Kidney (tissue), 14 donors: ENCODE results near the gene NT5DC1. TPM values are rescaled to one million over a fixed set of nuclear protein-coding genes. Genes with fewer than 3 reads are reported as not detected.

Source experiments
- DNase-seq, 5 donors: peaks; one replicate each; pipeline ENCODE4 v3.0.0-alpha.2; 2013 to 2020
- FAIRE-seq: peaks from 2 replicates; lab custom pipeline; 2012; peaks lifted over from hg19 to GRCh38; lab: Jason Lieb, UNC
- H3K27ac ChIP-seq, 2 donors: one replicate each; pipeline ENCODE4 v1.7.0; 2013; ENCODE audit warnings: low read depth in 2 of 2, low read length in 2 of 2, inconsistent platforms in 1 of 2
- H3K27me3 ChIP-seq: one replicate; pipeline ENCODE4 v1.7.1; 2013; ENCODE audit warnings: low read length, inconsistent platforms; ENCODE audit not compliant: control insufficient read depth, insufficient read depth
- H3K36me3 ChIP-seq, 3 donors: one replicate each; pipeline versions ENCODE4 v1.7.0 to v1.7.1; 2013; ENCODE audit warnings: low read length in 3 of 3, control low read depth in 1 of 3, inconsistent platforms in 1 of 3; ENCODE audit not compliant: insufficient read depth in 3 of 3, control insufficient read depth in 2 of 3
- H3K4me1 ChIP-seq, 3 donors: one replicate each; pipeline versions ENCODE4 v1.7.0 to v1.7.1; 2013; ENCODE audit warnings: low read length in 3 of 3, inconsistent platforms in 1 of 3, low read depth in 1 of 3; ENCODE audit not compliant: control insufficient read depth in 2 of 3, insufficient read depth in 2 of 3
- H3K4me3 ChIP-seq, 3 donors: one replicate each; pipeline versions ENCODE4 v1.7.0 to v1.8.1; 2013; ENCODE audit warnings: low read length in 3 of 3, control low read depth in 1 of 3, inconsistent platforms in 1 of 3
- H3K9ac ChIP-seq, 3 donors: one replicate each; pipeline versions ENCODE4 v1.7.0 to v1.7.1; 2013; ENCODE audit warnings: low read length in 3 of 3, control low read depth in 1 of 3, inconsistent platforms in 1 of 3
- H3K9me3 ChIP-seq, 3 donors: one replicate each; pipeline versions ENCODE4 v1.7.0 to v1.7.1; 2013; ENCODE audit warnings: low read length in 3 of 3, control low read depth in 1 of 3, inconsistent platforms in 1 of 3; ENCODE audit not compliant: control insufficient read depth in 2 of 3, insufficient read depth in 1 of 3
- intact Hi-C: fragments of 100-400 bp; cut with DNase I; formaldehyde crosslinking; loops from one replicate; pipeline ENCODE4 v1.11.1; 2022
- polyA plus RNA-seq: library from polyadenylated mRNA; stranded (reverse); fragments of 350-450 nt; fragmentation: Illumina TruSeq; extraction: RNeasy Lipid Tissue Mini Kit (QIAGEN cat#74804); gene quantifications from one replicate; pipeline ENCODE4 v1.2.3, GENCODE V29; 2014; ENCODE audit warnings: low read depth, low replicate concordance; ENCODE audit not compliant: insufficient read depth
- total RNA-seq: library from RNA; stranded (reverse); fragmentation: NEBNext Ultra II Directional; extraction: Animal tissue kit (Norgen Biotek cat#: 25700); gene quantifications from one replicate; pipeline ENCODE4 v1.2.1, GENCODE V29; 2021
- TF ChIP-seq, protein P1 (sequence below): IDR thresholded peaks from 3 replicates; pipeline ENCODE4 v1.5.1; 2012; ENCODE audit warnings: mild to moderate bottlenecking, moderate library complexity, borderline replicate concordance; ENCODE audit not compliant: insufficient read depth; ENCODE audit errors: extremely low read depth
- donor health status: control.
- donor health status: control.
- donor health status: control.
- donor health status: control.
- donor health status: control.
- donor health status: DM: yes; HTN: yes; CAD: no.
- donor health status: Normal renal cell carcinoma (clear cell type).

Gene NT5DC1
- total and polyA plus RNA-seq, 2 donors from 2014 or later: 34.8 to 41.7 TPM

DNA sequence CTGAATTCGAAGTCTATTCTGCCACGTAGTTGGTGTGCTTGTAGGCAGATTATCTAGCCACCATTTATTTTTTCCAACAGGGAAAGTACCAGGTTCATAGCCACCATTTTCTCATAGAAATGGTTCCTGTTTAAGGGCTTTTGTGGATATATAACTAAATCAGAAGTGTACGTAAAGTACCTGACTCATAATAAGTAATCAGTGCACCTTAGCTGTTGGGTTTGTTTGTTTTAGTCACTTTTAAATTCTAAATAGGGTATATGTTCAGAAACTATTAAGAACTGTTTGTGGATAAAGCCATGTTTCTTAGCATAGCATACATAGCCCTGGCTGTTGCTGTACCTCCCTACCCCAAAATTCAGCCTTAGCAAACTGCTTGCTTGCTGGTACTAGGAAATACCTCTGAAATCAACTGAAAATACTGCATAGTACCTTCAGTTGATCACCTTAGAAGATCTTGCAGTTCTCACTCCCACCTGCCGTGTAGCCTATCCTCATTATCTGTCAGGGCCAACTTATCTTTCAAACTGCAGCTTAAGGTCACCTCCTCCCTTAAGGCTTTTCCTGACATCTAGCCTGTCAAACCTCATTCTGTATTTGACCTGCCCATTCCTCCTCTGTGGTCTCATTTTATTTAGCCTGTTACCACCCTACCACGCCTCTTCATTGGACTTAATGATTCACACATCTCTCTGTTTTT, 69.9 kb downstream of the NT5DC1 start:
- FAIRE-seq: no peak
- H3K9me3 ChIP-seq: peaks cover 0 to under 1% (median 0%) of the 10 kb centered on the region in 3 donors
- H3K27me3 ChIP-seq: no peaks in the 10 kb centered on the region
- DNase-seq: no peak
- H3K9ac ChIP-seq: no peak overlapping the region
- no peak overlapping the region for H3K4me3 ChIP-seq
- TF ChIP-seq, protein P1, sequence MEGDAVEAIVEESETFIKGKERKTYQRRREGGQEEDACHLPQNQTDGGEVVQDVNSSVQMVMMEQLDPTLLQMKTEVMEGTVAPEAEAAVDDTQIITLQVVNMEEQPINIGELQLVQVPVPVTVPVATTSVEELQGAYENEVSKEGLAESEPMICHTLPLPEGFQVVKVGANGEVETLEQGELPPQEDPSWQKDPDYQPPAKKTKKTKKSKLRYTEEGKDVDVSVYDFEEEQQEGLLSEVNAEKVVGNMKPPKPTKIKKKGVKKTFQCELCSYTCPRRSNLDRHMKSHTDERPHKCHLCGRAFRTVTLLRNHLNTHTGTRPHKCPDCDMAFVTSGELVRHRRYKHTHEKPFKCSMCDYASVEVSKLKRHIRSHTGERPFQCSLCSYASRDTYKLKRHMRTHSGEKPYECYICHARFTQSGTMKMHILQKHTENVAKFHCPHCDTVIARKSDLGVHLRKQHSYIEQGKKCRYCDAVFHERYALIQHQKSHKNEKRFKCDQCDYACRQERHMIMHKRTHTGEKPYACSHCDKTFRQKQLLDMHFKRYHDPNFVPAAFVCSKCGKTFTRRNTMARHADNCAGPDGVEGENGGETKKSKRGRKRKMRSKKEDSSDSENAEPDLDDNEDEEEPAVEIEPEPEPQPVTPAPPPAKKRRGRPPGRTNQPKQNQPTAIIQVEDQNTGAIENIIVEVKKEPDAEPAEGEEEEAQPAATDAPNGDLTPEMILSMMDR: no peak
- H3K4me1 ChIP-seq: no peaks in the 10 kb centered on the region
- H3K27ac ChIP-seq: no peak overlapping the region
- intact Hi-C loops: no loop called here
- H3K36me3 ChIP-seq: no peaks in the 10 kb centered on the region

DNA sequence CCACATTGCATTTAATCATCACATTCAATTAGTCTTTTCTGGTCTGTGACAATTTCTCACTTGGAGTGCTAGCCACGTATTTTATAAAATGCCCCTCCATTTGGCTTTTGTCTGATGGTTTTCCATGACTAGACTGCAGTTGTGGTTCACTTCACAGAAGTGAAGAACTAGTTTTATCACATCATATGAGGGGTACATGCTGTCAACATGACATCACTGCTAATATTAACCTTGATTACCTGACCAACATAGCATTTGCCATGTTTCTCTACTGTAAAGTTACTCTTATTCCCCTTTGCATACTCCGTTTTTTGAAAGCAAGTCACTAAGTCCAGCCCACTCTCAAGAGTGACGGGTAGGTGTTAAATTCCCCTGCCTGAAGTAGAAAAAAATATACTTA, 73.3 kb downstream of the NT5DC1 start:
- Histone ChIP-seq H3K4me3 (no peak overlapping the region), H3K4me1 (no peaks in the 10 kb centered on the region), H3K27ac (no peak overlapping the region), H3K9ac (no peak overlapping the region), H3K9me3 (peaks cover 0 to 5% (median 3%) of the 10 kb centered on the region in 3 donors), H3K36me3 (peaks cover 0 to 3% (median 0%) of the 10 kb centered on the region in 3 donors), H3K27me3 (no peaks in the 10 kb centered on the region)
- FAIRE-seq: no peak
- TF ChIP-seq, protein P1: no peak
- no peak for DNase-seq
- intact Hi-C loops: no loop called here

DNA sequence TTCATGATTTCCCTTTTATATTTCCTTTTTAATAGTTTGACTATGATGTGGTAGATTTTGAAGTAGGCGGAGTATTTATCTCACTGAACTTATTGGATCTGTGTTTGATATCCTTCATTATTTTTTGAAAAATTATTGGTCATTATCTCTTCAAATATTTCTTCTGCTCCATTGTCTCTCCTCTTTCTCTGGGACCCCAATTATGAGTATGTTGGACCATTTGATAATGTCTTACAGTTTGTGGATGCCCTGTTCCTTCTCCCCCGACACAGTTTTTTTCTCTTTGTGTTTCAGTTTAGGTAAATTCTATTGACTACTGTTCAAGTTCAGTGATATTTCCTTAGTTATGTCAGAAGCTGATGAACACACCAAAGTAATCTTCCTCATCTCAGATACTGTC, 74.7 kb downstream of the NT5DC1 start:
- Histone ChIP-seq H3K27ac (no peak overlapping the region), H3K4me1 (no peaks in the 10 kb centered on the region), H3K9me3 (peaks cover 0 to 5% (median 3%) of the 10 kb centered on the region in 3 donors), H3K9ac (no peak overlapping the region), H3K27me3 (no peaks in the 10 kb centered on the region), H3K4me3 (no peak overlapping the region), H3K36me3 (peaks cover 0 to 3% (median 0%) of the 10 kb centered on the region in 3 donors)
- TF ChIP-seq, protein P1: no peak
- FAIRE-seq (no peak), DNase-seq (no peak)
- intact Hi-C loops: no loop called here
